HG02623 (cell line): ENCODE data around the gene TBCEL.

Experiments used
- ATAC-seq: cut with Tn5 transposase; IDR thresholded peaks from one replicate; pipeline ENCODE4 v1.9.1; 2021; ENCODE audit warnings: moderate library complexity; ENCODE audit not compliant: unreplicated experiment

TBCEL gene

DNA sequence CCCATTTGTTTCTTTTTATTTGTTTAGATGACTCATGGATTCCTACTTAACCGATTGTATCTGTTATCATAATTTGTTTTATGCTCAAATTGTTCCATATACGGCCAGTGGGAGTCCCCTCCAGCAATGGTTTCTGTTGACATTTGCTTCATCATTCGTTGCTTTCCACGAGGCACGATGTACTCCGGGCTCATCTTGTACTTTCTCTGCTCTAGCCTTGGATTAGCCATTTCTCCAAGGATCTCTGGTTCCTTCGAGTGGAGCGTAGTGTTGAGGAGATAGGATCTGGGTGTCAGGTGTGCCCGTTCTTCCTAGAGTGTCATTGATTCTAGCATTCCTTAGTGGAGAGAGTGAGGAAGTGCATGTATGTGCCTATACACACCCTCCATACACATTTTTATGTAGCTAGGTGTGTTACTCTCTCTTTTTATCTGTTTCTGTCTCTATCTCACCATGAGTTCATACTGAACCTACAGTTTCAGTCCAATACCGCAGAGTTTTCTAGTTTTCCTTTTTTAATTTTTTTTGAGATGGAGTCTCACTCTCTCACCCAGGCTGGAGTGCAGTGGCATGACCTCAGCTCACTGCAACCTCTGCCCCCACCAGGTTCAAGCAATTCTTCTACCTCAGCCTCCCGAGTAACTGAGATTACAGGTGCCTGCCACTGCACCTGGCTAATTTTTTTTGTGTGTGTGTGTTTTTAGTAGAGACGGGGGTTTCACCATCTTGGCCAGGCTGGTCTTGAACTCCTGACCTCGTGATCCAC is 108.5 kb downstream of the TBCEL start:
- ATAC-seq, result no peak

DNA sequence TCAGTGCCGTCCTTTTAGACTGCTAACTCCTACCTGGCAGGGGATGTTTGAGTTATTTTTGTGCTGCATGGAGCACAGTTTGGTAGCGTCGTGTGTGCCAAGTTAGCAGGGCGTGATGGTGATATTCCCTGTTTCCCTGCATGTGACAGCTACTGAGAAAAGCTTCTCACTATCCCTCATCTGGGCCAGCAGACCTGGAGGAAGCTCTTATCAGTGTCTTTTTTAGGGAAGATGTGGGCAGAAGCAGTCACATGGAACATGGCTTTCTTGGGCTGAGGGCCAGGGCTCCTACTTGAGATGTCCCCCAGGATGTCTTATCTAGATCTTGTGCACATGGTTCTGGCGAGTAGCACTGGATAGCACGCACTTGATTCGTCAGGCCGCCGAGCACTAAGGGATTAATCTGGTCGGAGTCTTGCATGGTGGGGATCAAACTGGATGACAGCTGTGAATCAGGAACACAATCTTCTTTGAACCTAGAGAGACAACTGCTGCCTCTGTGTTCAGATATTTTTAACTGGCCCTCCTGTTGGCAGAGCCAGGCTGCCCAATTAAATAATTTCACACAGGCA is 110.9 kb downstream of the TBCEL start:
- ATAC-seq, result no peak

GRCh38 chr11:121137005-121137404 is 113.1 kb downstream of the TBCEL start:
- no peak for ATAC-seq

DNA sequence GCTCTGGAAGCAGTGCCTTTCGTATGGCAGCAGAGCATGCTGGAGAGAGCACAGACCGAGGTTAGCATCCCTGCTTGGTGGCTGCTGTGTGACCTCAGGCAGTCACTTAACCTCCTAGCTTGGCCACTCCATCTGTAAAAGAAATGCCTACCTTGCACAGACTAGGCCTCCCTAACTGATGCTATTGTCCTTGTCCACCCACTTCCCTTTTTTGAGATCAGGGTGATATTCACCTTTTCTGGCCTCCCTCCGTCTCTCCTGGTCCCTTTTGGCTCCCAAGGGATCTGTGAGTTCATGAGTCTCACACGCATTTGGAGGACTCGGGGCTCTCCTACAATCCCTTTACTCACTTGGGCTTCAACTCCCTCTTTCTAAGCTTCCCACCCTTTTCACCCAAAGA is 114.4 kb downstream of the TBCEL start:
- no peak for ATAC-seq

DNA sequence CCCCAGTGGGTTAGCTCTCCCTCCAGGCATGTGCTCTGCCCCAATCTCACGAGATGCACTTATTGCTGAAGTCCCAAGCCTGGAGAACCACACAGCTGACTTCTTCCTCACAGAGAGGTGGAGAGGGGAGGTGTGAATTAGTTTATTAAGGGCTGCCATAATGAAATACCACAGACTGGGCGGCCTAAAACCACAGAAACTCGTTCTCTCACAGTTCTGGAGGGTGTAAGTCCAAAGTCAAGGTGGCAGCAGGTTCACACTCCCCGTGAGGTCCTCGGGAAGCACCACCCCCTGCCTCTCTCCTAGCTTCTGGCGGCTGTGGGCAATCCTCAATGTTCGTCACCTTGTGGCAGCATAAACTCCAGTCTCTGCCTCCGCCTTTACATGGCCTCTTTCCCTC is 116.5 kb downstream of the TBCEL start:
- no peak for ATAC-seq
